ENCODE measurements around the gene NPR2. TPM values are rescaled to one million over a fixed set of nuclear protein-coding genes. Genes with fewer than 3 reads are reported as not detected.

Gene NPR2
- total and polyA plus RNA-seq, 2 of the 13 experiments (the other 11 are each of a cell fraction or from before 2014, with no cell fraction given): 7.4 to 9.4 TPM

DNA sequence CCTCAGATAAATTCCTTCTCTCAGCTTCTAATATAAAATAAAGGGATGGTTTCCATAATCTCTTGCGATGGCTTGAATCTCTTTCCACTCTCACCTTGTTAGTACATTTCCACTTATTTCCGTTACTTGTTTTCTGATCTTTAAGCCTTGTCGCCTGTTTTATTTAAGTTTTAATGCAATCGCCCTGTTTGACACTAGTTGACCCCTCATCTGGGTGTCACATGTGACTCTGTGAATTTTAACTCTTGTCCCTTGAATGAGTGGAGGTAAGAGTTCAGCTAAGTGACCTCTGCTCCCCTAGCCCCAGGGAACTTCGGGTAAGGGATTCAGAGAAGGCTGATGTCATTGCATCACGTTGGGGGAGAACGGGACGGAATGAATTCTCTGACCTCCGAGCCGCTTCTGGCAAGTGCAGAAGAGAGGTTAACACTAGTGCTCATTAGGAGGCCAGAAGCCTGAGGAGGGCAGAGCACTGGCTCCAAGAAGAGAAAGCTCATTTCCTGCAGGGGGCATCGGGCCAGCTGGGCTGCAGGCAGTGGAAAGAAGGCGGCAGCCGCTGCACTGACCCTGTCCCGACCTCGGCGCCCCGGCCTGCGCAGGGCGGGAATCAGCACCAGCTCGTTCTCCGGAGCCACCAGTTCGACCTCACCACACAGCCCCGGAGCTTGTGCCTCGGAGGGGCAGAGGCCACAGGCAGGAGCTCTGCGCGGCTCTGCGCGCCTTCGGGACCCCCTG is 22.9 kb downstream of the NPR2 start (continued):
- TF ChIP-seq, protein P1, sequence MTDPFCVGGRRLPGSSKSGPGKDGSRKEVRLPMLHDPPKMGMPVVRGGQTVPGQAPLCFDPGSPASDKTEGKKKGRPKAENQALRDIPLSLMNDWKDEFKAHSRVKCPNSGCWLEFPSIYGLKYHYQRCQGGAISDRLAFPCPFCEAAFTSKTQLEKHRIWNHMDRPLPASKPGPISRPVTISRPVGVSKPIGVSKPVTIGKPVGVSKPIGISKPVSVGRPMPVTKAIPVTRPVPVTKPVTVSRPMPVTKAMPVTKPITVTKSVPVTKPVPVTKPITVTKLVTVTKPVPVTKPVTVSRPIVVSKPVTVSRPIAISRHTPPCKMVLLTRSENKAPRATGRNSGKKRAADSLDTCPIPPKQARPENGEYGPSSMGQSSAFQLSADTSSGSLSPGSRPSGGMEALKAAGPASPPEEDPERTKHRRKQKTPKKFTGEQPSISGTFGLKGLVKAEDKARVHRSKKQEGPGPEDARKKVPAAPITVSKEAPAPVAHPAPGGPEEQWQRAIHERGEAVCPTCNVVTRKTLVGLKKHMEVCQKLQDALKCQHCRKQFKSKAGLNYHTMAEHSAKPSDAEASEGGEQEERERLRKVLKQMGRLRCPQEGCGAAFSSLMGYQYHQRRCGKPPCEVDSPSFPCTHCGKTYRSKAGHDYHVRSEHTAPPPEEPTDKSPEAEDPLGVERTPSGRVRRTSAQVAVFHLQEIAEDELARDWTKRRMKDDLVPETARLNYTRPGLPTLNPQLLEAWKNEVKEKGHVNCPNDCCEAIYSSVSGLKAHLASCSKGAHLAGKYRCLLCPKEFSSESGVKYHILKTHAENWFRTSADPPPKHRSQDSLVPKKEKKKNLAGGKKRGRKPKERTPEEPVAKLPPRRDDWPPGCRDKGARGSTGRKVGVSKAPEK (CRISPR knock-in tag; IDR thresholded peaks at IDR 0.05; ENCODE audit: borderline replicate concordance): no peak
- no peak; the same call in 1 of the 2 replicates for TF ChIP-seq MEIS1 (CRISPR knock-in tag; IDR thresholded peaks at IDR 0.05; ENCODE audit: borderline replicate concordance)
- peak; percentile 26; the same call in 1 of the 2 replicates for TF ChIP-seq ZBTB38 (CRISPR knock-in tag; IDR thresholded peaks at IDR 0.05)
- no peak; the same call in 1 of the 2 replicates for TF ChIP-seq MEIS2 (CRISPR knock-in tag; IDR thresholded peaks at IDR 0.05)
- TF ChIP-seq, protein P2, sequence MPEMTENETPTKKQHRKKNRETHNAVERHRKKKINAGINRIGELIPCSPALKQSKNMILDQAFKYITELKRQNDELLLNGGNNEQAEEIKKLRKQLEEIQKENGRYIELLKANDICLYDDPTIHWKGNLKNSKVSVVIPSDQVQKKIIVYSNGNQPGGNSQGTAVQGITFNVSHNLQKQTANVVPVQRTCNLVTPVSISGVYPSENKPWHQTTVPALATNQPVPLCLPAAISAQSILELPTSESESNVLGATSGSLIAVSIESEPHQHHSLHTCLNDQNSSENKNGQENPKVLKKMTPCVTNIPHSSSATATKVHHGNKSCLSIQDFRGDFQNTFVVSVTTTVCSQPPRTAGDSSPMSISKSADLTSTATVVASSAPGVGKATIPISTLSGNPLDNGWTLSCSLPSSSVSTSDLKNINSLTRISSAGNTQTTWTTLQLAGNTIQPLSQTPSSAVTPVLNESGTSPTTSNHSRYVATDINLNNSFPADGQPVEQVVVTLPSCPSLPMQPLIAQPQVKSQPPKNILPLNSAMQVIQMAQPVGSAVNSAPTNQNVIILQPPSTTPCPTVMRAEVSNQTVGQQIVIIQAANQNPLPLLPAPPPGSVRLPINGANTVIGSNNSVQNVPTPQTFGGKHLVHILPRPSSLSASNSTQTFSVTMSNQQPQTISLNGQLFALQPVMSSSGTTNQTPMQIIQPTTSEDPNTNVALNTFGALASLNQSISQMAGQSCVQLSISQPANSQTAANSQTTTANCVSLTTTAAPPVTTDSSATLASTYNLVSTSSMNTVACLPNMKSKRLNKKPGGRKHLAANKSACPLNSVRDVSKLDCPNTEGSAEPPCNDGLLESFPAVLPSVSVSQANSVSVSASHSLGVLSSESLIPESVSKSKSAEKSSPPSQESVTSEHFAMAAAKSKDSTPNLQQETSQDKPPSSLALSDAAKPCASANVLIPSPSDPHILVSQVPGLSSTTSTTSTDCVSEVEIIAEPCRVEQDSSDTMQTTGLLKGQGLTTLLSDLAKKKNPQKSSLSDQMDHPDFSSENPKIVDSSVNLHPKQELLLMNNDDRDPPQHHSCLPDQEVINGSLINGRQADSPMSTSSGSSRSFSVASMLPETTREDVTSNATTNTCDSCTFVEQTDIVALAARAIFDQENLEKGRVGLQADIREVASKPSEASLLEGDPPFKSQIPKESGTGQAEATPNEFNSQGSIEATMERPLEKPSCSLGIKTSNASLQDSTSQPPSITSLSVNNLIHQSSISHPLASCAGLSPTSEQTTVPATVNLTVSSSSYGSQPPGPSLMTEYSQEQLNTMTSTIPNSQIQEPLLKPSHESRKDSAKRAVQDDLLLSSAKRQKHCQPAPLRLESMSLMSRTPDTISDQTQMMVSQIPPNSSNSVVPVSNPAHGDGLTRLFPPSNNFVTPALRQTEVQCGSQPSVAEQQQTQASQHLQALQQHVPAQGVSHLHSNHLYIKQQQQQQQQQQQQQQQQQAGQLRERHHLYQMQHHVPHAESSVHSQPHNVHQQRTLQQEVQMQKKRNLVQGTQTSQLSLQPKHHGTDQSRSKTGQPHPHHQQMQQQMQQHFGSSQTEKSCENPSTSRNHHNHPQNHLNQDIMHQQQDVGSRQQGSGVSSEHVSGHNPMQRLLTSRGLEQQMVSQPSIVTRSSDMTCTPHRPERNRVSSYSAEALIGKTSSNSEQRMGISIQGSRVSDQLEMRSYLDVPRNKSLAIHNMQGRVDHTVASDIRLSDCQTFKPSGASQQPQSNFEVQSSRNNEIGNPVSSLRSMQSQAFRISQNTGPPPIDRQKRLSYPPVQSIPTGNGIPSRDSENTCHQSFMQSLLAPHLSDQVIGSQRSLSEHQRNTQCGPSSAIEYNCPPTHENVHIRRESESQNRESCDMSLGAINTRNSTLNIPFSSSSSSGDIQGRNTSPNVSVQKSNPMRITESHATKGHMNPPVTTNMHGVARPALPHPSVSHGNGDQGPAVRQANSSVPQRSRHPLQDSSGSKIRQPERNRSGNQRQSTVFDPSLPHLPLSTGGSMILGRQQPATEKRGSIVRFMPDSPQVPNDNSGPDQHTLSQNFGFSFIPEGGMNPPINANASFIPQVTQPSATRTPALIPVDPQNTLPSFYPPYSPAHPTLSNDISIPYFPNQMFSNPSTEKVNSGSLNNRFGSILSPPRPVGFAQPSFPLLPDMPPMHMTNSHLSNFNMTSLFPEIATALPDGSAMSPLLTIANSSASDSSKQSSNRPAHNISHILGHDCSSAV (CRISPR knock-in tag; IDR thresholded peaks at IDR 0.05; ENCODE audit: borderline replicate concordance): no peak
- no peak; the same call in 1 of the 2 replicates for TF ChIP-seq ZNF605 (CRISPR knock-in tag; IDR thresholded peaks at IDR 0.05)
- TF ChIP-seq ZNF530 (CRISPR knock-in tag; IDR thresholded peaks at IDR 0.05; ENCODE audit: low read depth): no peak
- peak; percentile 86 for TF ChIP-seq RARA (CRISPR knock-in tag; IDR thresholded peaks at IDR 0.05)
- TF ChIP-seq ZNF549 (CRISPR knock-in tag; IDR thresholded peaks at IDR 0.05): no peak
- TF ChIP-seq GABPB1 (CRISPR knock-in tag; IDR thresholded peaks at IDR 0.05): peak; percentile 72; the same call in 1 of the 2 replicates
- no peak for TF ChIP-seq NFE2L2 (IDR thresholded peaks at IDR 0.05; ENCODE audit: low read length)
- TF ChIP-seq RARG (CRISPR knock-in tag; IDR thresholded peaks at IDR 0.05; ENCODE audit: low read depth): no peak
- TF ChIP-seq ZNF883 (CRISPR knock-in tag; IDR thresholded peaks at IDR 0.05; ENCODE audit: not compliant biosample characterization): peak; percentile 54
- no peak for TF ChIP-seq ZNF383 (CRISPR knock-in tag; IDR thresholded peaks at IDR 0.05; ENCODE audit: borderline replicate concordance)
- TF ChIP-seq, protein P3, sequence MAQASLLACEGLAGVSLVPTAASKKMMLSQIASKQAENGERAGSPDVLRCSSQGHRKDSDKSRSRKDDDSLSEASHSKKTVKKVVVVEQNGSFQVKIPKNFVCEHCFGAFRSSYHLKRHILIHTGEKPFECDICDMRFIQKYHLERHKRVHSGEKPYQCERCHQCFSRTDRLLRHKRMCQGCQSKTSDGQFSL (CRISPR knock-in tag; IDR thresholded peaks at IDR 0.05): no peak; the same call in 1 of the 2 replicates
- no peak for TF ChIP-seq JDP2 (CRISPR knock-in tag; IDR thresholded peaks at IDR 0.05; ENCODE audit: borderline replicate concordance)
- peak; percentile 19; the same call in 1 of the 2 replicates for TF ChIP-seq RFXANK (CRISPR knock-in tag; IDR thresholded peaks at IDR 0.05)
